Middle frontal gyrus (tissue), 1 donor: ENCODE results near the gene CSPG4.

ENCODE experiments used
- DNase-seq: peaks from one replicate; pipeline ENCODE4 v3.0.0-alpha.2; 2015; ENCODE audit warnings: low spot score; ENCODE audit errors: extremely low spot score

CSPG4 gene

DNA sequence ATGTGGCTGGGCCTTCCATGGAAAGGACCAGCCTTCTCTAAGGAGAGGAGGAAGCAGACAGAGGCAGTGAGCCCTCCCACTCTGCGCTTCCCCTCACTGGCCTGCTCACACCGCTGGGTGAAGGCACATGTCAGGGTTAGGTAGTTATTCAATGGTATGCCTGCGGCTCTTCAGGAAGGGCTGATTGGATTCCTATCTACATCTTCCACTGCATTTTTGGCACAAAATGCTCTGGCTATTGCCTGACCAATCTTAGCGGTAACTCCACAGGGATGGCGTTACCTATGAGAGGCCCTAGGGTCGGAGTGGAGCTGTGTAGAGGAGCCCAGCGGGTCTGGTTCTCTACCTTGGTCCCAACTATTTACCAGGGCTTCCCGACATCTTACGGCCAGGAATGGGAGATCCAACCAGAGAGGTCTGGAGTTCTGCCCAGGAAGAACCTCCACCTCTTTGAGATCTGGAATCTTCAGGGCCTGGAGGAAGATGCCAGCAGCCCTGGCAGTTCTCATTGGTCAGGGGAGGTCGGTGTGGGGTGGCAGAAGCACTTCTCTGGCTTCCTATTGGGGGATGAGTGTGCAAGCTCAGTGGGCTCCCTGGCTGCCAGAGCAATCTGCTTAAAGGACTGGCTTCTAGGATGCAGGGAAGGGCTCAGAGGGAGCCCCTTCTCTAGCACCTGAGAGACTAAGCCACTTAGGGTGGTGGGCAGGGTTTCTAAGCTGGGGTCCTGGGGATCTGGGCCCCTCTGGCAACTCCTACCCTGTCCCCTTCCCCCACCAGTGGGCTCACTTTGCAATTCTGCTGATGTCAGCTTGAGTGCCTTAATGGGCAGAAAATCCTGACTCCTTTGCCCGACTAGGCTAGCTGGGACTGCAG is 40.7 kb downstream of the CSPG4 start:
- DNase-seq: no peak

GRCh38 chr15:75669879-75670212 is 42.8 kb downstream of the CSPG4 start:
- DNase-seq: no peak

- no peak for DNase-seq
Measured at GRCh38 chr15:75669191-75669878, 43.3 kb downstream of the CSPG4 start.

- DNase-seq: no peak
Measured at GRCh38 chr15:75666823-75667501, 45.7 kb downstream of the CSPG4 start.

DNA sequence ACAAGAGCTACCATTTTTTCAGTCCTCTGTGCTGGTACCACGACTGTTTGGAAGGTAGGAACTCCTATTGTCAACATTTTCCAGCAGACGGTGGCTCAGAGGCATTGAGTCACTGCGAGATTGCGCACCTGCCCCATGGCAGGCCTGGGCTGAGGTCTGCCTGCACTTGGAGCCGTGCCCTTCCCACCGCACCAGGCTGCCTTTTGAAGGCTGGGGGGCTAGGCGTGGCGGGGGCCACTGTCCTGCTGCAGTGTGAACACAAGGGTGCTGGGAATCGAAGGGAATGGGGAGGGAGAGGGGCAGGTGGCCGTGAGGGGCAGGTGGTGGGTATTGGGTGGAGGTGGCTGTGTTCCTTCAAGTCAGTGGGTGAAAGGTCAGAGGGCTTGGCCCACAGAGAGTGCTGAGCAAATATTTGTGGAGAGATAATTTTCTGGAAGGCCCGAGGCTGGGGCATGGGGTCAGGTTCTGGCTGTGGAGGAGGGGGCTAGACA is 48.7 kb downstream of the CSPG4 start:
- DNase-seq: no peak

DNA sequence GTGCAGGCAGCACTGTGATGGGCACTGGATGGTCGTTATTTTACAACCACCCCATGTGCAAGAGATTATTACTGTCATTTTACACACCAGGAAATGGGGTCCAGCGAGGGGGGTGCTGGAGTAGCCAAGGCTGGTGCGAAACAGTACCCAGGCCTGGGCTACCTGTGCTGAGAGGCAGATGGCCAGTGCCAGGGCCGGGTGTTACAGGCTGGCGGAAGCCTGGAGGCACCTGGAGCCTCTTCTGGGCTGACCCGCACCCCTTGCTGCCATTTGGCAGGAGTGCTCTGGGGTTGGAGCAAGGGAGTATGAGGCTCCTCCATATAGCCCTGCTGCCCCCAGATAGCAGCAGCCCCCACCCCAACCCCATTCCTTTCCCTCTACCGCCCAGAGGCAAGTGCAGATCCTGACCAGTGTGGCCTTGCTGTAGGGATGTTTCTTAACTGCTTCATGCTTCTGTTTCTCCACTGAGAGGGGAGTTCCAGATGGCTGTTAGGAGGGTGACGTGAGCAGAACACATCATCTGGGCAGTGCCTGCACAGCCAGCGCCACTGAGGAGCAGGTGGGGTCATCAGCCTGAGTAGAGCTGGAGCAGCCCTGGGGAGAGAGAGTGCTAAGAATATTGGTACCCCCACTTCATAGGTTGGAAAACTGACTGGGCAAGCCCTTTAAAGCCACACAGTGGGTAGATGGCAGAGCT is 49.7 kb downstream of the CSPG4 start:
- DNase-seq: no peak

GRCh38 chr15:75661756-75662140 is 50.9 kb downstream of the CSPG4 start:
- no peak for DNase-seq

GRCh38 chr15:75661100-75661755 is 51.4 kb downstream of the CSPG4 start:
- no peak for DNase-seq

GRCh38 chr15:75659928-75660645 is 52.6 kb downstream of the CSPG4 start:
- no peak for DNase-seq

DNA sequence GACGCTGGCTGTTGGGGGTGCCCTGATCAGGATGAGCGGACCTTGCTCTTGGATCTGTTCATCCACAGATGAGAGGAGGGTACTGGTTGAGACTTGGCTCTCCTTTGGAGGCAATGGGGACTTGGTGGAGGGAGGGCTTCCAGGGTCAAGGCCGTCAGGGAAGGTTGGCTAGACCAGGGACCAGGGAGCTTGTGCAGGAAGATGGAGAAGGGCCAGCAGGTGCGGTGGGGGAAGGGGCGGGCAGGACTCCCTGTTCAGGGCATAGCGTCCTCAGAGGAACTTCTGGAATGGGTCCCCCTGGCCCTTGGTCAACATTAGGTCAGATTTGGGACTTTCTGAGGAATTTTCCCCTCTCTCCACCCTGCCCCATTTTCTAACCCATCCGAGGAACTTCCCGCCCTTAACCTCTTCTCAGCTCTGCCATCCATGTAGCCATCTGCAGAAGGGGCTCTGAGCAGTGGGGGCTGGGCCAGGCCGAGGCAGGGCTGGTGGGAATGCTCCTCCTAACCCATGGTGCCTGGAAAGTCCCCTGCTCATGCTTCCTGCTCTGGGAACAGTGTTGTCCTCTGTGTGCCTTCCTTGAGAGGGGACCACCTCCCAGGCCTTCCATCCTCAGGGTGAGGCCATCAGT is 53.4 kb downstream of the CSPG4 start:
- no peak for DNase-seq

DNA sequence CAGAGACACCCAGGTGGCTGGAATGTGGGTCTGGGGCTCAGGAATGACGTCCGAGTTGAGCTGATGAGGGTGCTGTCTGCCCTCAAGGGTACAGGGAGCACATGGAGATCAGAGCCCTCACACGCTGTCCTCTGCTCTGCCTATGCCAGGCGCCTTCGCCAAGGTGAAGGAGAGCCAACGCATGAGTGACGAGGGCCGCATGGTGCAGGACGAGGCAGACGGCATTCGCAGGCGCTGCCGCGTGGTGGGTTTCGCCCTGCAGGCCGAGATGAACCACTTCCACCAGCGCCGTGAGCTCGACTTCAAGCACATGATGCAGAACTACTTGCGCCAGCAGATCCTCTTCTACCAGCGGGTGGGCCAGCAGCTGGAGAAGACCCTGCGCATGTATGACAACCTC is 55.8 kb downstream of the CSPG4 start:
- DNase-seq: no peak

- no peak for DNase-seq
Measured at GRCh38 chr15:75656331-75656730, 56.3 kb downstream of the CSPG4 start.

DNA sequence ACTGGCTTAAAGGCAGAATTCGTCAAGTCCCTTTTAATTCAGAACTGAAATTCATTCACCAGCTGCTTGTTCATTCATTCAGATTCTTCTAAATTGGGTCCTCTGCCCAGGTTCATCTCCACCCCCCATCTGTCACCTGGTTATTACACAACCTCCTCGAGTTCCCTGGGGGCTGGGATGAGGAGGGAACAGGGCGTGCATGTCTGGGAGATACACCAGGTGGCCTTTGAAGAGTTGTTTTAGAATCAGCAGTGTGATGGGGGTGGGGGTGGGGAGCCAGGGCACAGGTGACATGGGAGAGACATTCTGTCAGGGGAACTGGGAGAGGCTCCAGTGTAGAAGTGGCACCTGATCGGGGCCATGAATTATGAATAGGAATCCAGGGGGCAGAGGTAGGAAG is 56.7 kb downstream of the CSPG4 start:
- DNase-seq: no peak

GRCh38 chr15:75654201-75654907 is 58.3 kb downstream of the CSPG4 start:
- no peak for DNase-seq

- no peak for DNase-seq
Measured at GRCh38 chr15:75653347-75653913, 59.2 kb downstream of the CSPG4 start.

- no peak for DNase-seq
Measured at GRCh38 chr15:75651810-75652543, 60.7 kb downstream of the CSPG4 start.

GRCh38 chr15:75650908-75651809 is 61.5 kb downstream of the CSPG4 start:
- no peak for DNase-seq
